Astrocyte (in vitro differentiated cells and primary cell): ENCODE measurements around the gene PIK3C2G.

Experiments used
- EZH2 ChIP-seq: IDR thresholded peaks from 2 replicates; pipeline ENCODE4 v1.6.1; 2012; ENCODE audit warnings: mild to moderate bottlenecking, low read length, inconsistent platforms; ENCODE audit not compliant: insufficient read depth
- TF ChIP-seq, protein P1 (sequence below): IDR thresholded peaks from 2 replicates; pipeline ENCODE4 v1.5.1; 2011; ENCODE audit warnings: low read depth, mild to moderate bottlenecking, inconsistent platforms, low read length, moderate library complexity; ENCODE audit not compliant: insufficient read depth

DNA sequence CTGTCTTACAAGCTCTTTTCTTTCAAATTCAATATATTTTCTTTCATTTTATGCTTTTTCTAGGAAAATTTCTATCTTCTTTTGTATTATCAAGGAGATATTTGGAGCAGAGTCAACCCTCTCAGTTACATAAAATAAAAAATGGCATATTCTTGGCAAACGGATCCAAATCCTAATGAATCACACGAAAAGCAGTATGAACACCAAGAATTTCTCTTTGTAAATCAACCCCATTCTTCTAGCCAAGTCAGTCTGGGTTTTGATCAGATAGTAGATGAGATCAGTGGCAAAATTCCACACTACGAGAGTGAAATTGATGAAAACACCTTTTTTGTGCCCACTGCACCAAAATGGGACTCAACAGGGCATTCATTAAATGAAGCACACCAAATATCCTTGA is 20.6 kb downstream of the PIK3C2G start:
- TF ChIP-seq, protein P1, sequence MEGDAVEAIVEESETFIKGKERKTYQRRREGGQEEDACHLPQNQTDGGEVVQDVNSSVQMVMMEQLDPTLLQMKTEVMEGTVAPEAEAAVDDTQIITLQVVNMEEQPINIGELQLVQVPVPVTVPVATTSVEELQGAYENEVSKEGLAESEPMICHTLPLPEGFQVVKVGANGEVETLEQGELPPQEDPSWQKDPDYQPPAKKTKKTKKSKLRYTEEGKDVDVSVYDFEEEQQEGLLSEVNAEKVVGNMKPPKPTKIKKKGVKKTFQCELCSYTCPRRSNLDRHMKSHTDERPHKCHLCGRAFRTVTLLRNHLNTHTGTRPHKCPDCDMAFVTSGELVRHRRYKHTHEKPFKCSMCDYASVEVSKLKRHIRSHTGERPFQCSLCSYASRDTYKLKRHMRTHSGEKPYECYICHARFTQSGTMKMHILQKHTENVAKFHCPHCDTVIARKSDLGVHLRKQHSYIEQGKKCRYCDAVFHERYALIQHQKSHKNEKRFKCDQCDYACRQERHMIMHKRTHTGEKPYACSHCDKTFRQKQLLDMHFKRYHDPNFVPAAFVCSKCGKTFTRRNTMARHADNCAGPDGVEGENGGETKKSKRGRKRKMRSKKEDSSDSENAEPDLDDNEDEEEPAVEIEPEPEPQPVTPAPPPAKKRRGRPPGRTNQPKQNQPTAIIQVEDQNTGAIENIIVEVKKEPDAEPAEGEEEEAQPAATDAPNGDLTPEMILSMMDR = no peak
- no peak for TF ChIP-seq EZH2
